AG20443 (cell line): ENCODE data around the gene CAPN8.

ENCODE experiments used
- DNase-seq: peaks from one replicate; pipeline ENCODE4 v3.0.0; 2012; ENCODE audit warnings: low spot score, mixed read lengths

Gene CAPN8

GRCh38 chr1:223654083-223654482, 11.4 kb downstream of the CAPN8 start:
- no peak for DNase-seq

GRCh38 chr1:223653431-223653830, 12.1 kb downstream of the CAPN8 start:
- DNase-seq: no peak

GRCh38 chr1:223653015-223653414, 12.5 kb downstream of the CAPN8 start:
- DNase-seq: no peak

- DNase-seq: peak; percentile 25
Measured at GRCh38 chr1:223652436-223652941, 13.0 kb downstream of the CAPN8 start.

GRCh38 chr1:223651291-223651991, 14.1 kb downstream of the CAPN8 start:
- DNase-seq: no peak

GRCh38 chr1:223650465-223650864, 15.0 kb downstream of the CAPN8 start:
- no peak for DNase-seq

- DNase-seq: no peak
Measured at GRCh38 chr1:223649222-223649621, 16.3 kb downstream of the CAPN8 start.

- no peak for DNase-seq
Measured at GRCh38 chr1:223647249-223647648, 18.3 kb downstream of the CAPN8 start.

GRCh38 chr1:223645903-223646302, 19.6 kb downstream of the CAPN8 start:
- DNase-seq: no peak

GRCh38 chr1:223642237-223642636, 23.3 kb downstream of the CAPN8 start:
- DNase-seq: no peak

GRCh38 chr1:223641523-223642039, 23.9 kb downstream of the CAPN8 start:
- no peak for DNase-seq

- no peak for DNase-seq
Measured at GRCh38 chr1:223639331-223639749, 26.2 kb downstream of the CAPN8 start.

- DNase-seq: no peak
Measured at GRCh38 chr1:223635236-223635635, 30.3 kb downstream of the CAPN8 start.

- no peak for DNase-seq
Measured at GRCh38 chr1:223634423-223634822, 31.1 kb downstream of the CAPN8 start.

GRCh38 chr1:223631956-223632355, 33.5 kb downstream of the CAPN8 start:
- no peak for DNase-seq

GRCh38 chr1:223631473-223631872, 34.0 kb downstream of the CAPN8 start:
- no peak for DNase-seq

- DNase-seq: no peak
Measured at GRCh38 chr1:223629126-223629457, 36.4 kb downstream of the CAPN8 start.

GRCh38 chr1:223628233-223629125, 37.0 kb downstream of the CAPN8 start:
- DNase-seq: peak; percentile 74

GRCh38 chr1:223622132-223622842, 43.2 kb downstream of the CAPN8 start:
- DNase-seq: no peak

- no peak for DNase-seq
Measured at GRCh38 chr1:223621312-223621734, 44.2 kb downstream of the CAPN8 start.

GRCh38 chr1:223620297-223620897, 45.1 kb downstream of the CAPN8 start:
- DNase-seq: no peak

GRCh38 chr1:223618680-223619079, 46.8 kb downstream of the CAPN8 start:
- no peak for DNase-seq
